Trophoblast cell (in vitro differentiated cells and primary cell): ENCODE measurements around the gene WNT3.

Source experiments
- DNase-seq, 2 donors: peaks; one replicate each; pipeline ENCODE4 v3.0.0-alpha.2; 2016
- H2AFZ ChIP-seq: 2 replicates; pipeline ENCODE4 v1.6.1; 2013; ENCODE audit warnings: low read length, moderate library complexity, mild to moderate bottlenecking; ENCODE audit not compliant: insufficient read depth, poor library complexity
- H2AK5ac ChIP-seq: 2 replicates; pipeline ENCODE4 v1.6.1; 2013; ENCODE audit warnings: mild to moderate bottlenecking, low read length
- H2BK120ac ChIP-seq: 2 replicates; pipeline ENCODE4 v1.6.1; 2013; ENCODE audit warnings: low read length, mild to moderate bottlenecking, moderate library complexity; ENCODE audit not compliant: insufficient read depth, poor library complexity
- H2BK12ac ChIP-seq: 2 replicates; pipeline ENCODE4 v1.6.1; 2013; ENCODE audit warnings: mild to moderate bottlenecking, low read length, moderate library complexity
- H2BK5ac ChIP-seq: 2 replicates; pipeline ENCODE4 v1.6.1; 2013; ENCODE audit warnings: low read length, low read depth, moderate library complexity, mild to moderate bottlenecking; ENCODE audit not compliant: poor library complexity
- H3K14ac ChIP-seq: 2 replicates; pipeline ENCODE4 v1.6.1; 2013; ENCODE audit warnings: mild to moderate bottlenecking, low read length
- H3K18ac ChIP-seq: 2 replicates; pipeline ENCODE4 v1.6.1; 2013; ENCODE audit warnings: mild to moderate bottlenecking, low read length
- H3K23ac ChIP-seq: 2 replicates; pipeline ENCODE4 v1.6.1; 2013; ENCODE audit warnings: low read length
- H3K27ac ChIP-seq: 2 replicates; pipeline ENCODE4 v1.5.1; 2013; ENCODE audit warnings: low read depth, mild to moderate bottlenecking, inconsistent platforms, low read length, moderate library complexity
- H3K27me3 ChIP-seq: 2 replicates; pipeline ENCODE4 v1.6.1; 2013; ENCODE audit warnings: inconsistent platforms, mild to moderate bottlenecking, low read length, moderate library complexity; ENCODE audit not compliant: insufficient read depth
- H3K36me3 ChIP-seq, 2 experiments: 1 replicate in 1 of 2; 2 replicates in 1 of 2; pipeline ENCODE4 v1.6.1; 2013; ENCODE audit warnings: low read length in 2 of 2, mild to moderate bottlenecking in 2 of 2, moderate library complexity in 1 of 2; ENCODE audit not compliant: insufficient read depth in 2 of 2, control insufficient read depth in 1 of 2
- H3K4ac ChIP-seq: 2 replicates; pipeline ENCODE4 v1.6.1; 2013; ENCODE audit warnings: low read depth, mild to moderate bottlenecking, low read length, moderate library complexity
- H3K4me1 ChIP-seq, 2 experiments: 1 replicate in 1 of 2; 2 replicates in 1 of 2; pipeline ENCODE4 v1.6.1; 2013; ENCODE audit warnings: low read length in 2 of 2, mild to moderate bottlenecking in 2 of 2, moderate library complexity in 1 of 2; ENCODE audit not compliant: insufficient read depth in 2 of 2, control insufficient read depth in 1 of 2
- H3K4me2 ChIP-seq: 2 replicates; pipeline ENCODE4 v1.6.1; 2013; ENCODE audit warnings: inconsistent platforms, mild to moderate bottlenecking, low read length, moderate library complexity
- H3K4me3 ChIP-seq: 2 replicates; pipeline ENCODE4 v1.5.1; 2013; ENCODE audit warnings: mild to moderate bottlenecking, low read depth, low read length, inconsistent platforms
- H3K79me1 ChIP-seq: one replicate; pipeline ENCODE4 v1.6.1; 2013; ENCODE audit warnings: low read length
- H3K79me2 ChIP-seq: 2 replicates; pipeline ENCODE4 v1.6.1; 2013; ENCODE audit warnings: low read length, mild to moderate bottlenecking; ENCODE audit not compliant: control insufficient read depth, insufficient read depth, poor library complexity
- H3K9ac ChIP-seq: 2 replicates; pipeline ENCODE4 v1.6.1; 2013; ENCODE audit warnings: mild to moderate bottlenecking, low read length
- H3K9me3 ChIP-seq: 2 replicates; pipeline ENCODE4 v1.6.1; 2013; ENCODE audit warnings: low read depth, mild to moderate bottlenecking, control low read depth, inconsistent platforms, low read length; ENCODE audit not compliant: insufficient read depth
- H4K12ac ChIP-seq: 2 replicates; pipeline ENCODE4 v1.6.1; 2013; ENCODE audit warnings: low read depth, mild to moderate bottlenecking, low read length, moderate library complexity
- H4K8ac ChIP-seq: 2 replicates; pipeline ENCODE4 v1.6.1; 2013; ENCODE audit warnings: low read depth, mild to moderate bottlenecking, low read length, moderate library complexity
- H4K91ac ChIP-seq: one replicate; pipeline ENCODE4 v1.6.1; 2013; ENCODE audit warnings: low read depth, mild to moderate bottlenecking, low read length, moderate library complexity
- WGBS: extraction: QIAGEN DNeasy Blood & Tissue Kit; methylation state at CpG from one replicate; pipeline ENCODE4 v1.1.7; 2013; ENCODE audit warnings: missing lambda C conversion rate; ENCODE audit not compliant: insufficient read length, insufficient coverage; ENCODE audit errors: extremely low coverage; 5-methylcytosine and 5-hydroxymethylcytosine counted together

Gene WNT3

GRCh38 chr17:46730679-46731078 lies 87.8 kb downstream of the WNT3 start:
- Histone ChIP-seq H2BK12ac (no peak overlapping the region), H3K23ac (no peak overlapping the region), H2AK5ac (no peak overlapping the region), H3K4ac (no peak overlapping the region), H3K4me2 (no peak overlapping the region), H4K8ac (no peak overlapping the region), H3K14ac (no peak overlapping the region), H2BK5ac (no peak overlapping the region), H2BK120ac (no peak overlapping the region), H3K36me3 (peaks cover 0 to 3% of the 10 kb centered on the region in 2 experiments), H4K91ac (no peak overlapping the region), H3K9ac (no peak overlapping the region), H3K27me3 (no peaks in the 10 kb centered on the region), H3K4me1 (no peaks in the 10 kb centered on the region), H3K79me2 (no peaks in the 10 kb centered on the region), H3K27ac (no peak overlapping the region), H3K4me3 (no peak overlapping the region), H4K12ac (no peak overlapping the region), H3K79me1 (no peaks in the 10 kb centered on the region), H2AFZ (no peak overlapping the region), H3K9me3 (no peaks in the 10 kb centered on the region), H3K18ac (no peak overlapping the region)
- no peak for DNase-seq
- WGBS, result no CpG with 5 or more reads among the region's 1 CpG

GRCh38 chr17:46730026-46730425 lies 88.5 kb downstream of the WNT3 start:
- no CpG with 5 or more reads among the region's 2 CpGs for WGBS
- no peak overlapping the region for H3K9ac ChIP-seq
- H3K14ac ChIP-seq, result no peak overlapping the region
- H2AK5ac ChIP-seq, result no peak overlapping the region
- DNase-seq, result no peak
- no peaks in the 10 kb centered on the region for H3K4me1 ChIP-seq
- H3K27me3 ChIP-seq, result no peaks in the 10 kb centered on the region
- H4K8ac ChIP-seq, result no peak overlapping the region
- no peak overlapping the region for H4K12ac ChIP-seq
- no peak overlapping the region for H3K4ac ChIP-seq
- no peak overlapping the region for H2BK12ac ChIP-seq
- H3K23ac ChIP-seq, result no peak overlapping the region
- no peaks in the 10 kb centered on the region for H3K79me1 ChIP-seq
- H3K79me2 ChIP-seq, result no peaks in the 10 kb centered on the region
- H3K18ac ChIP-seq, result no peak overlapping the region
- no peaks in the 10 kb centered on the region for H3K9me3 ChIP-seq
- no peak overlapping the region for H3K4me2 ChIP-seq
- H2BK120ac ChIP-seq, result no peak overlapping the region
- H2AFZ ChIP-seq, result no peak overlapping the region
- H3K4me3 ChIP-seq, result no peak overlapping the region
- H3K27ac ChIP-seq, result no peak overlapping the region
- no peak overlapping the region for H4K91ac ChIP-seq
- no peak overlapping the region for H2BK5ac ChIP-seq
- H3K36me3 ChIP-seq, result peaks cover 0 to 3% of the 10 kb centered on the region in 2 experiments

- H3K27me3 ChIP-seq, result no peaks in the 10 kb centered on the region
- peaks cover 0 to 2% of the 10 kb centered on the region in 2 experiments for H3K36me3 ChIP-seq
- no peak overlapping the region for H4K12ac ChIP-seq
- no peak overlapping the region for H2BK12ac ChIP-seq
- H2BK120ac ChIP-seq, result no peak overlapping the region
- no peak overlapping the region for H3K4ac ChIP-seq
- no peak overlapping the region for H3K18ac ChIP-seq
- no peak overlapping the region for H4K91ac ChIP-seq
- H3K4me1 ChIP-seq, result no peaks in the 10 kb centered on the region
- no peak overlapping the region for H2AFZ ChIP-seq
- WGBS, result no CpG with 5 or more reads among the region's 4 CpGs
- H3K27ac ChIP-seq, result no peak overlapping the region
- H3K79me2 ChIP-seq, result no peaks in the 10 kb centered on the region
- no peaks in the 10 kb centered on the region for H3K9me3 ChIP-seq
- H3K4me2 ChIP-seq, result no peak overlapping the region
- DNase-seq, result peak; percentile 48 to 83
- H3K4me3 ChIP-seq, result no peak overlapping the region
- H2AK5ac ChIP-seq, result no peak overlapping the region
- H3K9ac ChIP-seq, result no peak overlapping the region
- H4K8ac ChIP-seq, result no peak overlapping the region
- no peaks in the 10 kb centered on the region for H3K79me1 ChIP-seq
- no peak overlapping the region for H3K14ac ChIP-seq
- no peak overlapping the region for H3K23ac ChIP-seq
- no peak overlapping the region for H2BK5ac ChIP-seq
Measured at GRCh38 chr17:46727572-46728348, 90.7 kb downstream of the WNT3 start.

- H3K4me3 ChIP-seq, result no peak overlapping the region
- H3K18ac ChIP-seq, result no peak overlapping the region
- no peak overlapping the region for H4K91ac ChIP-seq
- no peaks in the 10 kb centered on the region for H3K79me1 ChIP-seq
- no peaks in the 10 kb centered on the region for H3K79me2 ChIP-seq
- no peaks in the 10 kb centered on the region for H3K9me3 ChIP-seq
- no peak overlapping the region for H2BK120ac ChIP-seq
- no peak overlapping the region for H3K27ac ChIP-seq
- no peak overlapping the region for H4K8ac ChIP-seq
- H2BK12ac ChIP-seq, result no peak overlapping the region
- no peak overlapping the region for H4K12ac ChIP-seq
- H2AK5ac ChIP-seq, result no peak overlapping the region
- H2AFZ ChIP-seq, result no peak overlapping the region
- no peaks in the 10 kb centered on the region for H3K4me1 ChIP-seq
- no peak overlapping the region for H3K23ac ChIP-seq
- H3K27me3 ChIP-seq, result no peaks in the 10 kb centered on the region
- H3K14ac ChIP-seq, result no peak overlapping the region
- no peak overlapping the region for H3K4ac ChIP-seq
- no peak overlapping the region for H2BK5ac ChIP-seq
- H3K4me2 ChIP-seq, result no peak overlapping the region
- peaks cover 0 to 2% of the 10 kb centered on the region in 2 experiments for H3K36me3 ChIP-seq
- no CpG with 5 or more reads among the region's 3 CpGs for WGBS
- no peak overlapping the region for H3K9ac ChIP-seq
- DNase-seq, result no peak
Measured at GRCh38 chr17:46726206-46726605, 92.3 kb downstream of the WNT3 start.
